ENCODE results near the gene STARD13.

- TF ChIP-seq CTCF (IDR thresholded peaks at IDR 0.05; ENCODE audit: low read length) (no peak), EZH2 (optimal IDR thresholded peaks at IDR 0.05; ENCODE audit: low read depth, low read length) (no peak)
Measured at GRCh38 chr13:33280923-33281322, 4.6 kb downstream of the STARD13 start.

Measured in MM.1S (cell line).